Fibroblast of pulmonary artery (primary cell): Measurements from ENCODE around the gene MICALL1.
A peak's percentile ranks its signal among the peaks of the same experiment; 100 is the strongest.

Experiments
- DNase-seq: peaks from one replicate; pipeline ENCODE4 v3.0.0-alpha.2; 2010; ENCODE audit warnings: low read depth
- H3K4me3 ChIP-seq: replicated peaks from 2 replicates; pipeline ENCODE4 v1.5.1; 2011; ENCODE audit warnings: low read depth, mild to moderate bottlenecking, control low read depth, low read length, moderate library complexity
- CTCF ChIP-seq: IDR thresholded peaks from 2 replicates; pipeline ENCODE4 v1.5.1; 2011; ENCODE audit warnings: mild to moderate bottlenecking, control low read depth, low read length, inconsistent platforms; ENCODE audit errors: missing control alignments

The MICALL1 gene

GRCh38 chr22:37929390-37929789 lies 23.3 kb downstream of the MICALL1 start:
- no peak overlapping the region for H3K4me3 ChIP-seq
- TF ChIP-seq CTCF: no peak
- DNase-seq: no peak

- no peak overlapping the region for H3K4me3 ChIP-seq
- peak; percentile 52 for TF ChIP-seq CTCF
- DNase-seq: peak; percentile 34
These were observed 24.3 kb downstream of the MICALL1 start for GRCh38 chr22:37930270-37930951.

DNA sequence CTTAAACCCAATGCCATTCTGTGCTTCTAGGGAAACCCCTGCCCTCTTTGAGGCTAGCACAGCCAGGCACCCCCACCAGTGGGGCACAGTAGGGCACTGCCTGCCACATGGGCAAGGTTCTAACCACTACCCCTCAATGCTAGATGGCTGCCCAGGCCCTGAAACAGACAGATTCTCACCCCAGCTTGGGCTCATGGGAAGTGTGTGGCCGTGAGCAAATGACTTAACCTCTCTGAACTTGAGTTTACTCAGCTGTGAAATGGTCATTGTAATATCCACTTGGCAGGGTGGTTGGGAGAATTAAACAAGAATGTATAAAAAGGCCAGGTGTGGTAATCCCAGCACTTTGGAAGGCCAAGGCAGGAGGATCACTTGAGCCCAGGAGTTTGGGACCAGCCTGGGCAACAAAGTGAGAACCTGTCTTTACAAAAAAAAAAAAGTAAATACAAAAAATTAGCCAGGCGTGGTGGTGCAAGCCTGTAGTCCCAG lies 24.9 kb downstream of the MICALL1 start:
- no peak for DNase-seq
- H3K4me3 ChIP-seq: no peak overlapping the region
- TF ChIP-seq CTCF: no peak

- H3K4me3 ChIP-seq: no peak overlapping the region
- TF ChIP-seq CTCF: no peak
These were observed 25.8 kb downstream of the MICALL1 start for GRCh38 chr22:37931893-37932389.

DNA sequence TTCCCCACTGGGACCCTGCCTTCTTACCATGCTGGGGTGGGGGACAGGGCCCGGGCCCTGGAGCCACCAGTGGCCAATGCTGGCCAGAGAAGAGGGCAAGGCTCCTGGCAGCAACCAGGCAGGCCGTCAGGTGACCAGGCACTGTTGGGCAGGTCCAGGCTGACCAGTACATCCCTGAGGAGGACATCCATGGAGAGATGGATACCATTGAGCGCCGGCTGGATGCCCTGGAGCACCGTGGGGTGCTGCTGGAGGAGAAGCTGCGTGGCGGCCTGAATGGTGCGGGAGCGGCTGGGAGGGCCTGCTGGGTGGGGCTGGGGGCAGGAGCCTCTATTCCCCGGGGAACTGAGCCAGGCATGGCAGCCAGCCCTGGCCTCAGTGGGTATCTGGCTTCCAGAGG lies 26.3 kb downstream of the MICALL1 start:
- H3K4me3 ChIP-seq: no peak overlapping the region
- DNase-seq: no peak
- TF ChIP-seq CTCF: no peak

More at GRCh38 chr22:37931893-37932389, 25.8 kb downstream of the MICALL1 start:
- no peak for DNase-seq

GRCh38 chr22:37932821-37933578 lies 26.9 kb downstream of the MICALL1 start:
- no peak for TF ChIP-seq CTCF
- H3K4me3 ChIP-seq: no peak overlapping the region
- no peak for DNase-seq
